Stimulated activated CD4-positive, alpha-beta T cell treated with anti-CD3 and anti-CD28 coated beads, Interleukin-15, amount 100 ng/mL, for 1 hour (primary cell): Measurements from ENCODE around the gene KRT6B.

Experiments used
- DNase-seq, 2 donors: peaks; one replicate each; pipeline ENCODE4 v3.0.0-alpha.2; 2020; ENCODE audit warnings: low read depth in 1 of 2, low spot score in 1 of 2

The KRT6B gene

DNA sequence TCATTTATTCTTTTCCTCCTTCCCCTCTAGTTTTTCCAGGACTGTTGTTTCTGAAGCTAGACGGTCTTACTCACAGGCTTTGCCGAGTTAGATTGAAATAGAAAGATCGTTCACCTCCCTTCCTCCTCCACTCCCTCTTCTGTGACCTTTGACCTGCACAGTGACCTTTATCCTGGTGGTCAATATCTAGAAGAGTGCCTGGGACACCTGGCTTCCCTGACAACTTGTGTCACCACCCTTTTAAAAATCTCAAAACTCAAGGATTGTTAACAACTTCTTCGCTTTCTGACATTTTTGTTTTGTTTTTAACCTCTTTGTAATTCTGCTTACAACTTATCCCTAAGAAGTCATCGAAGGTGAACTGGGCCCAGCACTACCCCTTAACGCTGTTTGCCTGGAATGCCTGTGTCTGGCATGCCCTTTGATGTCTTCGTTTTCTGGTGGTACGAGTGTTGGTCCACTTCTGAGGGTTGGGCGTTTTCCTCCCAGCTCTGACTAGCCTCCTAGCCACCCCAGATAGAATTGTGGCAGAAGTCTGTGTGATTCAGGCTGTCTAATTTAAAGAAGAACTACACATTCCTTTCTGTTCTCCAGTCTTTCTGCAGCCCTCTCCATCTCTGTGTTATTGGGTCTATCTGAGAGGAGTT, 15.0 kb downstream of the KRT6B start:
- DNase-seq = no peak

DNA sequence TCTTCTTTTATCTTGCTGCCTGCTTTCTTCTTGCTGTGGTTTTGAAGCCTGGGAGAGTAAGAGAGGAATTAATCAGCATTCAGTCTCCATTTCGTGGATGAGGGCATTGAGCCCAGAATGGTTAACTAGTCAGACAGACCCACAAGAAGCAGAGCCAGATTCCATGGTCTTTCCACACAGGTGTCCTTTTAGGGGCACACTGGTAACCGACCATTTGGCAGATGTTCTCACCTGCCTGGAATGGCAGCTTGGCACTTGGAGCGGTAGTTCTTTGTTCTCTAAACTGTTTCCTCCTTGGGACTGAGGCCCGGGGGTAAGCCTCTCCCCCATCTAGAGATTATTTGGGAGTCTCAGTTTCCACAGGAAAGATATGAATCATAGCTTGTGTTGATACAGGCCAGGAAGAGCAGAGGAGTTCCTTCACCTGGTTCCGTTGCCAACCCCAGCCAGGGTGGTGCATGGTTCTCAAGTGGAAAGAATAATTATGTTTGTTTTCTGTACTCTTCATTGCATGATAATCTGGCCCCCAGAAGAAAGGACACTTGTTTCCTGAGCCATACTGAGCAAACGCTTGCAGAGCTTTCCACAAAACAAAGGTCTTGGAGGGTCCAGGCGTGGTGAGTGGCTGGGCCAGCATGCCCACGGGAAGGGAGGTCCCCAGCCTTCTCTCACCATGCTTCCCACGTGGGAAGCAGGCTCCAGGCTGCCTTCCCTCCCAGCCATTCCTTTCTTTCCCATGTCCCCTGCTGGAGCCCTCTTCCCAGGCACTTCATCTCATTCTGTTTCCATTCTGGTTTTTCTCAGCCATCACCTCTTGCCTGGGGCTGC, 15.7 kb downstream of the KRT6B start:
- no peak for DNase-seq

DNA sequence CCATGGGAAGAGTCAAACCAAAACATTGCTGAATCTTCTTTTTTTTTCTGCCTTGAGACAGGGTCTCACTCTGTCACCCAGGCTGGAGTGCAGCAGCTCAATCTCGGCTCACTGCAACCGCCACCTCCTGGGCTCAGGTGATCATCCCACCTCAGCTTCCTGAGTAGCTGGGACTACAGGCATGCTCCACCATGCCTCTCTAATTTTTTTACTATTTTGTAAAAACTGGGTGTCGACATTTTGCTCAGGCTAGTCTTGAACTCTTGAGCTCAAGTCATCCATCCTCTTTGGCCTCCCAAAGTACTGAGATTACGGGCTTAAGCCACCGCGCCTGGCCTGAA, 16.3 kb downstream of the KRT6B start:
- no peak for DNase-seq

DNA sequence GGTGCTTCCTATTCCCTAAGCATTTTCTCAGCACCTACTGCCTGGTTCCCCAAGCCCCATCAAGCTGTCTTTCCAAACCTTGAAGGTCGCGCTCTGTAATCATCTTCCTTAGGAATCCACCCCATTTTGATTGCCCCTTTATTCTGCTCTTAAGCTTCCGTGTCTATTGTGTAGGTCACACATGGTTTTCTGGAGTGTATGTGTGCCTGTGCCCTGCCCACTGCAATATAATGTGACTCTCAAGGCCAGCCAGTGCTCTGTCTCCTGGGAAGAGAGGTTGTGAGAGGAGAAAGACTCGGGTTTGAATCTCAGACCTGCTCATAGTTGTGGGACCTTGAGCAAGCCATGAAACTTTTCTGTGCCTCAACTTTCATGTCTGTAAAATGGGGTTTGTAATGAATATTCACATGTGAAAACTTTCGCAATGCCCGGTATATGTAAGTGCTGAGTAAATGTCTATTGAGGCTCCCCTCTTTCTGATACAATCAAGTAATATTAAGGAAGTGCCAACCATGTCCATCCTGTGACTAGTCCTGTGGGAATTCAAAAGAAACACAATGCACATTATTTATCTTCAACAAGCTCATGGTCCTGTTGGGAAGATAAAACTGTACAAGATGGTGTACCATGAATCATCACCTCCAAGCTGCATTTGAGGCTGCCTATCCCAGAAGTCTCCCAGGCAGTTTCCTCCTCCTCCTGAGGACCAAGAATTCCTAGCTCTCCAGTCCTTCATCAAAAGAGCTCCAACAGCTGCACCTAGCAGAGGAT, 17.0 kb downstream of the KRT6B start:
- DNase-seq = no peak

DNA sequence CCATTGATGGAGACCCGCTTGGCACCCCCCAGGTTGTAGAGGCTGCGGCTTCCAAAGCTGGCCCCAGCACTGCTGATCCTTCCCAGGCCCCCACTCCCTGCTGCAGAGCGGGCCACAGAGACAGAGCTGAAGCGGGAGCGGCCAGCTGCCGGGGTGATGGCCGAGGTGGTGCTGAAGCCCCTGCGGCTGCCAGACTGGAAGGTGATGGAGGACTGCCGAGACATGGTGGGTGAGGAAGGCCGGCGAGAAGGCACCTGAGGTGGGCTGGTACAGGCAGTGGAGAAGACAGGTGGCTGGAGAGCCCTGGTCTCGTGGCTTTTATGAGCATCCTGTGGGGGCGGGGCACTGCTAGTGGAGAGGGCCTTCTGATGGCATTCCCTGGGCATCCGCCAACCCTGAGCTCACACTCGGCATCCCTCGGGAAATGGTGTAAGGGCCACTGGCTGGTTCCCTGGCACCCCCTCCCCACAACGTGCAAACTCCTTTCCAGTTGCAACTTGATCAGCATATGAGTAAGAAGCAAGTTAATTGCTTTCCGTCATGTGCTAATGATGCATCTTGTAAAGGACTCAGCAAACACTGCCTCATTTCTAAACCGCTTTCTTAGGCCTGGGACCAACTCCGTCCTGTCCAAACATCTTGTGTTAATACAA, 17.7 kb downstream of the KRT6B start, which contains the start of gene KRT75:
Gene KRT75 (minus strand): TSS at position 291 of the 653 bp plus-strand sequence. CDS start 67 bp downstream, at position 224.
- no peak for DNase-seq

DNA sequence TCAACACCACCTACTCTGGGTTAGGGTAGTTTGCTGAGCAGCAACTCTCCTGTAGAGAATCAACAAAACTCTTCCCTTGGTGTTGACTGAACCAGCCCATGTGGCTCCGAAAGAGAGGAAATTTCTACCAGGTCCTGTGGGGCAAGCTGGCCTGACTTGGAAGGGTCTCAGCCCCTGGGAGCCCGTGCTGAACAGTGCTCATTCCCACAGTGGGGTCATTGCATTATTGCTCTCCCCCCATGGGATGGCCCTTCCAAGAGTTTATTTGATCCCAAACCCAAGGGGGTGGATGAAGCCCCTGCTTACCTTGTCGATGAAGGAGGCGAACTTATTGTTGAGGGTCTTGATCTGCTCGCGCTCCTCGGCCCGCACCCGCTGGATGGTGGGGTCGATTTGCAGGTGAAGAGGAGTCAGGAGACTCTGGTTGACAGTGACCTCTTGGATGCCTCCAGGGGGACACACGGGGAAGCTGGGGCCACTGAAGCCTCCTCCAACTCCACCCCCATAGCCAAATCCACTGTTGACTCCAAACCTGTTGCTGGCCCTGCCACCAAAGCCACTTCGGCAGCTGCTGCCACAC, 18.4 kb downstream of the KRT6B start:
- no peak for DNase-seq

DNA sequence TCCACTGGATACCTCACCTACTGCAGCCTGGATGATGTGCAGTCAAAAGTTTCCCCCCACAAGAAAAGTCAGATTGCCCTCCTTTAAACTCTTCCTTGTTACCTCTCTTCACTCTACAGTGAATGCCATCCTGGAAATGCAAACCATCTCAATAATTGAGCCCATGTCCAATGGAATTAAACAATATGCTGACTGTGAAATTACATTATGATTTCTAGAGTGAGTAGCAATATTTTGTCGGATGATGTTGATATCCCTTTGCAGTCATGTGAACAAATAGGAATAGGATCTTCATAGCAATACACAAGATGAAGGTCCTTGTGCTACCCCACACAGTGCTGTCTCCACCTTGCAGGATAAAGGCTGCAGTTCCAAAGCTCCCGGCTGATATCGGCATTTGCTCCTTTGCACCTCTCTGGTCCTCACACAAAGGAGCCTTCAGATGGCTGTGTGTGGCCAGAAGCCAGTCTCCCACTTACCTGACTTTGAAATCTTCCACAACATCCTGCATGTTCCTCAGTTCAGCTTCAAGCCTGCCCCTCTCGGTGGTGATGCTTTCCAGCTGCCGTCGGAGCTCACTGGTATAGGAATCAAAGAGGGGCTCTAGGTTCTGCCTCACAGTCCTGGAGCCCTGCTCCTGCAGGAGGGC, 19.3 kb downstream of the KRT6B start:
- no peak for DNase-seq

DNA sequence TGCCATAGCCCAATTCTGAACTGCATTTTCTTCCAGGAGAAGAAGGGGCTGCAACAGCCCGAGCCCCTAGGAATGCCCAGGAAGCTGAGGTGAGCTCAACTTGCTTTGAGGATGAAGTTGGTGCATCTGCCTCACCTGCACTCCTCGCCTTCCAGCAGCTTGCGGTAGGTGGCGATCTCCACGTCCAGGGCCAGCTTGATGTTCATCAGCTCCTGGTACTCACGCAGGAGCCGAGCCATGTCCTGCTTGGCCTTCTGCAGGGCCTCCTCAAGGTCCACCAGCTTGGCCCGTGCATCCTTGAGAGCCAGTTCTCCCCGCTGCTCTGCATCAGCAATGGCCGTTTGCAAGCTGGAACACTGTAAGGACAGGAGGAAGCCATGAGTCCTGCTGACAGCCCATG, 23.8 kb downstream of the KRT6B start:
- DNase-seq = no peak

DNA sequence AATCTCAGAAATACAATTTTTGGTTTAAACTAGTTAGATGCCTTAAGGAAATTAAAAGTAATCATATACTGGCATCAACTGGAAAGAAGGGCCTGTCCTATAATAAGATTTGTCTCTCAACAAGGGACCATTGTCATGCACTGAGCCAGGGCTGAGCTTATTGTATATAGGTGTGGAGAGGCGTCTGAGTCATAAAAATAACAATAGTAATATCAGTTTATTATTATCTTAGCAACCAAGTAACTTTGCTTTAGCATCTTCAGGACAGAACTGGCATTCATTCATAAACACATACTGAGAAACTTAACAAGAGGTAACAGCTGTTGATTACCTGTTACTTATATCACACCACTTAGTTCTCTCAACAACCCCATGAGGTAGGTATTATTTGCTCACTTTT, 24.9 kb downstream of the KRT6B start:
- no peak for DNase-seq

DNA sequence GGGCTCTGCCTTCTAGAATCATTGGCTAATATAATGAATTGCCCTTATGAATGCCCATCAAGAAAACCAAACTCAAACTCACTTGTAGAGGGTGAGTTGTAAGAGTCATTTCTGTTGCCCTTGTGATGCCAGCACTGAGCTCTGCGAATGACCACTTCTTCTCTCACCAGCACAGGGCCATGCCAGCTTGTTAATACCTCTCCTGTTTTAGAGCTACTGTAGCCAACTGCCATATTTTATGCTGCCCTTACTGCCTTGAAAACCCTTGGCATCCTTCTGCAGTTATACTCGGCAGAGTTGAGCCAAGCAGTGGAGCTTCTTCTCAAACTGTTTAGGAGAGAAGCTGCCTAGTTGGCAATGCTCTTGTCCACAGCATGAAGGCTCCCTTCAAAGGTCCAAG, 25.9 kb downstream of the KRT6B start:
- no peak for DNase-seq

DNA sequence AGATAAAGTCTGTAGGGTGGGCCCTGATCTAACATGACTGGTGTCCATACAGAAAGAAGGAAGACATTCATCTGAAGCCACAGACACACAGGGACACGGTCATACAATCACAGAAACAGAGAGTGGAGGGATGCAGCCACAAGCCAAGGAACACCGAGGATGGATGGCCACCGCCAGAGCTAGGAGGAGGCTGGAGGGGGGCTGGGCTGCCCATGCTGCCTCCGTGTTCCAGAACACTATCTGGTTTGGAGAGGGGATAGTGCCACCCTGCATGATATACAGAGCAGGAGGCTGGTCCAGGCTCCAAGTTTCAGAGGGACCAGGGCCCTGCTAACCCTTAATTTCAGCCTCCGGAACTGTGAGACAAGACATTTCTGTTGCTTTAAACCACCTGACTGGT, 26.5 kb downstream of the KRT6B start:
- DNase-seq = no peak

DNA sequence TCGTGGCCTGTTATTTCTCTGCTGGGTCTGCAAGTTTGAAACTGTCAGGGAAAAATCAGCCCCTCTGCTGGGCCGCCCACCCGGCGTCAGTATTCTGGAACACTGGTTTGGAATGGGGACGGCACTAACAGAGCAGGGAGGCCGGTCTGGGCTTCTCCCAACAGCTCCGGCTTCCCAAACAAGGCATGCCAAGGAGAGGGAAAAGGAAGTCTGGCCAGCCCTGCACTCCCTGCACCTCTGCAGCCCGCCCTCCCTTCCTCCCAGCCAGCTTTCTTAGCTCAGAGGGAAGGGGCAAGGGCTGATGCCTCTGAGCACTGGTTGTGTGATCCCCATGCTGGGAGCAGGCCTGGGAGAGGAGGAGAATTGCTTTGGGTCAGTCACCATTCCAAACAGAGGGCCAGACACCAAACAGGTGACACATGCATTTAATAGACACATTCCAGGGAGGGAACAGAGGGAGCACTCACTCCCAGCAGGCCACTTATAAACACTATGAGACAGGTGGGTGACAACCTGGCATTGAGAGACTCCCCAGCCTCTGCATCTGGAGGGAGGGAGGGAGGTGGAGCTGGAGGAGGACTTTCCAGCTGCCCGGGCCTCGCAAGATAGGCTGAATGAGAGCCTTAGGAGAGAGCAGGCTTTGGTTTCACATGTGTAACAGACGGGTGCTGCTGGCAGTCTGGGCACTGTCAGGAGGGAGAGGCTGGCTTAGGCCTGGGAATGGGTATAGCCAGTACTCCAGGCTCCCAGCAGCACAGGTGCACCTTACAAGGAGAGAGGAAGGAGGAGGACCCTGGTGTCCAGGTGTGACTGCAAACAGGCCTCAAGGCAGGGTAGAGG, 28.1 kb downstream of the KRT6B start:
- DNase-seq = no peak

DNA sequence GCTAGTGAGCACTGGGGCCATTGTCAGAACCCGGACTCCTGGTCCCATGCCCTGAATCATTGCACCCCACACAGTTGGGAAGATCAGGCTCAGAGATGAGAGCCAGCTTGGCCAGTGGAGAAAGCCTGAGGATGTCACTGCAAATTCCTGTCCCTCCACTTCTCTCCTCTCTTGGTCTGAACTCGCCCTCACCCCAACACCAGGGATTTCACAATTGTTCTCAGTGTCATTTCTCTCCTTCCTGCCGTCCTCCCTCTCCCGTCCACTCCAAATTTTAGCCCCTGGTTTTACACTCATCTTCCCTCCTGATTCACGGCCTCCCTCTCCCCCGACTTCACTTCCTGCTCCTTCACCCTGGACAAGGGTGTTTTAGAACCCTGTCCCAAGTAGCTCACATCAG, 28.9 kb downstream of the KRT6B start:
- DNase-seq = no peak

DNA sequence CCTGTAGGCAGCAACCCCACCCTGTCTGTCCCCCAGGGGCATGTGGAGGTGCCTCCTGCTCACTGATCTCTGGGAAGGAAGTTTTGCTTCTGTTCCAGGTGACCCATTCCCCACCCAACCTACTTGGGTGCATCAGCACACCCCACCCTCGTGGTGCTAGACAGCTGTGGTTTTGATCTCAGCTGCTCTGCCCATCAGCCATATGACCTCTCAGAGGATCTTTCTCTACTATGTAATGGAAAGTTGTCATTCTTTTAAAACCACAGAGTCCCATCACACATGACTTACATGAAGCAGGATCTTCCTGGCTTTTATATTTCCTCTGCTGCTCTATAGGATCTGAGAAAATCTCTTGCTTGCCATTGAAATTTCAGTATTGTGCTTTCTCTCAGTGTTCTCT, 32.3 kb downstream of the KRT6B start:
- DNase-seq = no peak

DNA sequence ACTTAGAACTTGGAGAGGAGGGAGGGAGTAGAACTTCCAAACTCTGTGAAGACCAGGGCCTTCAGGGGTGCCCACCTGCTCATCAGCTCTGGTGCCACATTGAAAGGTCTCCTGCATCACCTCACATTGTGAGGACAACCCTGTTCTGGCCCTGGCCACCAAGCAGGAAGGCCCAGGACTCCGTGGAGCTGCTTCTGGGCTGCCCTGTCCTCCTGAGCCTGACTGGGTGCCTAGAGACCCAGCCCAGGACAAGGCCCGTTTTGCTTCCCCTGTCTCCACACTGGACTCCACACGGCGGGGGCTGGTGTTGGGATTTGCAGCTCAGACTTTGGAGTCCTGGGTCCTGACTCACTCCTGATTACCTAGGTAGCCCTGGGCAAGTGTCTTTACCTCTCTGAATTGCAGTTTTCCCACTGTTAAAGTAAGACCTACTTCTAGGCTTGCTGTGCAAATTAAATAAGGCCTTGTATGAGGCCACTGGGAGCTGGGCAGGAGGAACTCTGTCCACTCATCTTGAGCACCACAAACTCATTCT, 33.3 kb downstream of the KRT6B start:
- no peak for DNase-seq

DNA sequence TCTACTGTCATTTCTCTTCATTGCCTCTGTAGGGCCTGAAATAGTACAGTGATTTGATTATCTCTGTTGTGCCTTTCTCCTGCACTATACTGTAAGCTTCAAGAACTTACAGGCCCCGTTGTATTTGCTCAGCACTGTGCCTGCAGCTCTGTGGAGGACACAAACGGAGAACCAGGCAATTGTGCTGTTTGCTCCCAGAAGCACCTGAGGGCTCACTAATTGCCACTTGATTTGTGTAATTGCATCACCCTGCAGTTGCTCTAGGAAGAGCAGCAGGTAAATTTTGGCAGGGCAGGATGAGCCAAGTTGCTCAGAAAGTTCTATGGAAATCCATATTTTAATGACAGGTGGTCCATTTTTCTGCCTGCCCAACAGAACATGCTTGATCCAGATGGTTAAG, 34.2 kb downstream of the KRT6B start:
- no peak for DNase-seq

DNA sequence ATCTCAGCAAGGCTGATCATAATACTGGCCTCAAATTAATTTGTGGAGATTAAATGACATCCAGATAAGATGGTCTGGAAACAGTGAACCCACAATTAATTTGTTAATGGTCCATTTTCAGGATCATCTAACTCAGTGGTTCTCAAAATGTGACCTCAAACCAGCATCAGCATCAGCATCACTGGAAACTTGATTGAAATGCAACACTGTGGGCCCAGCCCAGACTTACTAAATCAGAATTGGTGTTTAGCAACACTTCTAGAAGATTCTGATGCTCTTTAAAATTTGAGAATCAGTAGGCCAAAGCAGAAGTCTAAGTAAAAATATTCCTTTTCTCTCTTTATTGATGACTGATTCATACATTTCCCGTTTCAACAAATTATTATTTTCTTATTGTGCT, 35.2 kb downstream of the KRT6B start:
- DNase-seq = no peak

DNA sequence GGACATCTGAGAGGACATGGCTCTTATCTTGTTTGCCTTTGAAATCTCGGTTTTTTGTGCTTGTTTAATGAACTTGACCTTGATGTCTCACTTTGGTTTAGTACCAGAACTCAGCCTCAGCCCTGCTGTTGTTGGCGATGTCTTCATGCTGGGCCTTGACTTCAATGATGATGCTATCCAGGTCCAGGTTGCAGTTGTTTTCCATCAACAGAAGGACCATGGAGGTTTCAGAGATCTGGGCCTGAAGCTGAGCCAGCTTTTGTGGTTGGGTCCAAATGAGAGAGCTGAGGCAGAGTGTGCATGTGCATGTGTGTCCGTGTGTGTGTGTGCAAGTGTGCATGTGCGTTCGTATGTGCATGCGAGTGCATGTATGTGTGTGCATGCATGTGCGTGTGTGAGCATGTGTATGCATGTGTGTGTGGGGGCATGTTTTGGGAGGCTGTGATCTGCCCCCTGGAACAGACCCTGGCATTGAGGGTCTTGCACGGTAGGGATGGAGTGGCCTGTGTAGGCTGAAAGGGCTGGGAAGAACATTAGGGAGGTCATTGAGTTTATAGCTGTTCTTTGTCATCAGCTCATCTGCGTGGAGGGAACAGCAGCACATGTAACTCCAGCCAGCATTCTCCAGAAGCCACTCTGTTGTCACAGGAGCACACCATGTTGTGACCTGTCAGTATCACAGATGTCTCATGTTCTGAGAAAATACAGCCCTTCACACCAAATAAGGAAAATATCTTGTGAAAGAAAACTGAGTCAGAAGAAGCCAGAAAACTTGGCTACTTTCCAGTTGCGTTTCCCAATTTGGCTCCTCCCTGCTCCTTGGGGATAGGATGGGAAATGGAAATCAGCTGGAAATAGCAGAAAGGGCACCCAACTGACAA, 35.8 kb downstream of the KRT6B start:
- DNase-seq = no peak

DNA sequence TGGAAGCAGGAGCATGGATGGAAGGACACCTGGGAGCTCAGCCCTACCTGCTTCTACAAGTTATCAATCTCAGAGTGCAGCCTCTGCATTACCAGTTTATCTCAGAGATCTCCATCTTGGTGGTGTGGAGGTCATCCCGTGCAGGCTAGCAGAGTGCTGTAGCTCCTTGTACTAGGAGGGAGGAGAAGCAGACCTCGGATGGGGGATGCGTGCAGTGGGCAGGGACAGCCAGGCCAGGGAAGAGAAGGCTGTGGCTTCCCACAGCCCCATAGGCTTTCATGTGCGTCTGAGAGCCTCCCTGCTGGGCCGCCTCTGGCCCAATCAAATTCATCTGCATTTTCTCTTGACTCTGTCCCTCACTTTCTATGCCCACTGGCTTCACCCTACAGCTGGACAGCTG, 37.0 kb downstream of the KRT6B start:
- no peak for DNase-seq
